ENCODE results near the gene PURA.

- TF ChIP-seq CTCF (IDR thresholded peaks at IDR 0.05; ENCODE audit: low read depth, low read length) (no peak), MYC (IDR thresholded peaks at IDR 0.05; ENCODE audit: low read depth, low read length) (no peak), POLR2A (IDR thresholded peaks at IDR 0.05; ENCODE audit: extremely low read depth, insufficient read length) (no peak)
These were observed 41.1 kb upstream of the PURA start for GRCh38 chr5:140072812-140073211.
